ENCODE data around the gene FAM50B. TPM values are rescaled to one million over a fixed set of nuclear protein-coding genes. Genes with fewer than 3 reads are reported as not detected.
A peak's percentile ranks its signal among the peaks of the same experiment; 100 is the strongest.

Gene FAM50B
- total RNA-seq, 1 donor from 2014 or later: 3.8 TPM

DNA sequence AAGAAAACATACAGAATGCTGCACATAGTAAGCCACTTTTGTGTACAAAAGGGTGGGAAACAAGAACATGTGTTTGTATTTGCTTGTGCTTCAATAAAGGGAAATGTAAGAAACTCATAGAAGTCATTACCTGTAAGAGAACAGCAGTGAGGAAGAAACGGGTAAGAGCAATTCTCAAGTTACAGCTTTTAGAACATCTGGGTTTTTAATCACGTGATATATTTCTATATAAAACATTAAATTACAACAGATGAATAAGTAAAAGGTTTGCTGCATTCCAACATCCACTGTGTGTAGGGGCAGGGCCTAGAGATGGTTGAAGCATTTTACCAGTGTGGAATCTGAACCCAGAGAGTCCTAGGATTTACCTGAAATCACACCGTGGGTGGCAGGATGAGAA lies 36.6 kb upstream of the FAM50B start:
- H3K27ac Mint-ChIP-seq (ENCODE audit: unreplicated experiment): peak overlapping the region; percentile 20
- H3K36me3 Mint-ChIP-seq (ENCODE audit: low read depth, unreplicated experiment): no peaks in the 10 kb centered on the region
- H3K4me1 Mint-ChIP-seq (ENCODE audit: unreplicated experiment): peaks cover 38% of the 10 kb centered on the region
- no peak for DNase-seq (ENCODE audit: low spot score)
- no peak overlapping the region for H3K4me3 Mint-ChIP-seq (ENCODE audit: unreplicated experiment)
- H3K9me3 Mint-ChIP-seq (ENCODE audit: unreplicated experiment): no peaks in the 10 kb centered on the region
- TF ChIP-seq, protein P1, sequence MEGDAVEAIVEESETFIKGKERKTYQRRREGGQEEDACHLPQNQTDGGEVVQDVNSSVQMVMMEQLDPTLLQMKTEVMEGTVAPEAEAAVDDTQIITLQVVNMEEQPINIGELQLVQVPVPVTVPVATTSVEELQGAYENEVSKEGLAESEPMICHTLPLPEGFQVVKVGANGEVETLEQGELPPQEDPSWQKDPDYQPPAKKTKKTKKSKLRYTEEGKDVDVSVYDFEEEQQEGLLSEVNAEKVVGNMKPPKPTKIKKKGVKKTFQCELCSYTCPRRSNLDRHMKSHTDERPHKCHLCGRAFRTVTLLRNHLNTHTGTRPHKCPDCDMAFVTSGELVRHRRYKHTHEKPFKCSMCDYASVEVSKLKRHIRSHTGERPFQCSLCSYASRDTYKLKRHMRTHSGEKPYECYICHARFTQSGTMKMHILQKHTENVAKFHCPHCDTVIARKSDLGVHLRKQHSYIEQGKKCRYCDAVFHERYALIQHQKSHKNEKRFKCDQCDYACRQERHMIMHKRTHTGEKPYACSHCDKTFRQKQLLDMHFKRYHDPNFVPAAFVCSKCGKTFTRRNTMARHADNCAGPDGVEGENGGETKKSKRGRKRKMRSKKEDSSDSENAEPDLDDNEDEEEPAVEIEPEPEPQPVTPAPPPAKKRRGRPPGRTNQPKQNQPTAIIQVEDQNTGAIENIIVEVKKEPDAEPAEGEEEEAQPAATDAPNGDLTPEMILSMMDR (IDR thresholded peaks at IDR 0.05; ENCODE audit: unreplicated experiment): no peak
- peaks cover 1% of the 10 kb centered on the region for H3K27me3 Mint-ChIP-seq (ENCODE audit: unreplicated experiment)

DNA sequence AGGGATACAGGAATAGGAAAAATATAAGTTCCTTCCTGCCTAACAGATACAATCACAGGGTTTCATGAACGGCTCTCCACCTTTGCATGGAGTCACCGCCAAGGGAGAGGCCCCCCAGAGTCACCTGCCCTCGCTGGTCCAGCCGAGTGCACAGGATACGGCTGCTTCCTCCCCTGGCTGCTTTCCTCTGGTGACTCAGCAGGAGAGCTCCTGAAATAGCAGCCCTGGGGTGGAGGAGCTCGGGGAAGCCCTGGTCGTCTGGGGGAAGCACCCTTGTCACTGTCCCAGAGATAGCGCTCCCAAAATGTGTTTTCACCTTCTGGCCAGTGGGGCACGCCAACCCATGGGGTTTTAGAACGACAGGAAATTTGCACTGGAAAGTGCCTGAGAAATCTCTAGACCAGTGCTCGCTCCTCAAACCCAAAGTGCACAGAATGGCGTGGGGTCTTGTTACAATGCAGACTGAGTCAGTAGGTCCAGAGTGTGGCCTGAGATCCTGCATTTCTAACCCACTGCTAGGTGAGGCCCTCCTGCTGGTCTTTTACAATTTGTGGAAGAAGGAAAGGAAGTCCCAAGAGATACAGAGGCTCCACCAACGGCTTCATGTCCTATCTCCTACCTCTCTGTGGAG lies 35.9 kb upstream of the FAM50B start:
- H3K27ac Mint-ChIP-seq (ENCODE audit: unreplicated experiment): peak overlapping the region; percentile 94
- peaks cover 1% of the 10 kb centered on the region for H3K27me3 Mint-ChIP-seq (ENCODE audit: unreplicated experiment)
- H3K9me3 Mint-ChIP-seq (ENCODE audit: unreplicated experiment): no peaks in the 10 kb centered on the region
- TF ChIP-seq, protein P1 (IDR thresholded peaks at IDR 0.05; ENCODE audit: unreplicated experiment): no peak
- no peak overlapping the region for H3K4me3 Mint-ChIP-seq (ENCODE audit: unreplicated experiment)
- peaks cover 36% of the 10 kb centered on the region for H3K4me1 Mint-ChIP-seq (ENCODE audit: unreplicated experiment)
- DNase-seq (ENCODE audit: low spot score): peak; percentile 54
- H3K36me3 Mint-ChIP-seq (ENCODE audit: low read depth, unreplicated experiment): no peaks in the 10 kb centered on the region

DNA sequence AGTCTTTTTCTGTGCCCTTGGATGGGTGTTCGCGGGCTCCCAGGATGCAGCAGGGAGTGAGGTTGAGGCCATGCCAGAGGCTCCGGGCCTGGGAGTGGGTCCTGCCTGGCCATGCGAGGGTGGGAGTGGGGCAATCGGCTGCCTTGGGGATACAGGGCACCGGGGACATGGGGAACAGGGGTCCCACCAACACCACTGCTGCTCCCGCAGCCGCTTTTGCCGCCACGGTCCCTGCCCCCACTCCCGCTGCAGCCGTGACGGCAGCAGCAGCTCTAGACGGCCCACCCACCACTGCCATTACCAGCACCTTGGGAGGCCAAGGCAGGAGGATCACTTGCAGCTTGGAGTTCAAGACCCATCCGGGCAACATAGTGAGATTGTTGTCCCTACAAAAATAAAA lies 35.3 kb upstream of the FAM50B start:
- TF ChIP-seq, protein P1 (IDR thresholded peaks at IDR 0.05; ENCODE audit: unreplicated experiment): no peak
- peak overlapping the region; percentile 94 for H3K27ac Mint-ChIP-seq (ENCODE audit: unreplicated experiment)
- peaks cover 34% of the 10 kb centered on the region for H3K4me1 Mint-ChIP-seq (ENCODE audit: unreplicated experiment)
- no peak for DNase-seq (ENCODE audit: low spot score)
- H3K36me3 Mint-ChIP-seq (ENCODE audit: low read depth, unreplicated experiment): no peaks in the 10 kb centered on the region
- no peaks in the 10 kb centered on the region for H3K9me3 Mint-ChIP-seq (ENCODE audit: unreplicated experiment)
- H3K27me3 Mint-ChIP-seq (ENCODE audit: unreplicated experiment): peaks cover 1% of the 10 kb centered on the region
- no peak overlapping the region for H3K4me3 Mint-ChIP-seq (ENCODE audit: unreplicated experiment)

DNA sequence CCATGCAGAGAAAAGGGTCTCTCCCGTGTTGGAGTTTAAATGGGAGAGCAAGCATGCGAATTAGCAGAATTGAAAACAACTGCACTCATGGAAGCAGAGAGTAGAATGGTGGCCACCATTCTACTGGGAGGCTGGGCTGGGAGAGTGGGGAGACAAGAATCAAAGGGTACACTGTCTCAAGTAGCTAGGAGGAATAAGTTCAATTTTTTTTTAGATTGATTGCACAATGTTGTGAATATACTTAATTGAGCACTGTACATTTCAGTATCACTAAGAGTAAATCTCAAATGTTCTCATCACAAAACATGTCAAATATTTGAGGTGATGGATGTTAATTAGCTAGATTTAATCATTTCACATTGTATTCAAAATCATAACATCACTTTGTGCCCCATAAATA lies 34.6 kb upstream of the FAM50B start:
- no peak for DNase-seq (ENCODE audit: low spot score)
- Mint-ChIP-seq H3K4me3 (ENCODE audit: unreplicated experiment) (no peak overlapping the region), H3K27ac (ENCODE audit: unreplicated experiment) (peak overlapping the region; percentile 70), H3K4me1 (ENCODE audit: unreplicated experiment) (peaks cover 34% of the 10 kb centered on the region), H3K9me3 (ENCODE audit: unreplicated experiment) (no peaks in the 10 kb centered on the region), H3K36me3 (ENCODE audit: low read depth, unreplicated experiment) (no peaks in the 10 kb centered on the region), H3K27me3 (ENCODE audit: unreplicated experiment) (peaks cover 1% of the 10 kb centered on the region)
- TF ChIP-seq, protein P1 (IDR thresholded peaks at IDR 0.05; ENCODE audit: unreplicated experiment): no peak

DNA sequence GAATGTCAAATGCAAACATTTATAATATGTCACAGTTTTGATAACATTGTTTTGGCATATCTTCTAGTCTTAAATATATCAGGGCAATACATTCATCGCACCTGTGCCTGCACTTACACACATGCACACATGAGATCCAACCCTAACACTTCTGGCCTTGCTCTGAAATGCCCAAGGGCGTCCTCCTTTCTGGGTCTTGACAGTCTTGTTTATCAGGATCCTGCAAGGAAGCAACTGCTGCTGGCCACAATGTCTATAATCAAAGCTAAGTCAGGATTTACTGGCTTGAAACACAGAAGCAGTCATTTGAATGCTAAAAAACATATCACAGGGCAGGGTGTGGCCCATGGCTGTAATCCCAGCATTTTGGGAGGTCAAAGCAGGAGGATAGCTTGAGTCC lies 32.9 kb upstream of the FAM50B start:
- Mint-ChIP-seq H3K27ac (ENCODE audit: unreplicated experiment) (no peak overlapping the region), H3K27me3 (ENCODE audit: unreplicated experiment) (peaks cover 1% of the 10 kb centered on the region), H3K4me1 (ENCODE audit: unreplicated experiment) (peaks cover 27% of the 10 kb centered on the region), H3K9me3 (ENCODE audit: unreplicated experiment) (no peaks in the 10 kb centered on the region), H3K36me3 (ENCODE audit: low read depth, unreplicated experiment) (no peaks in the 10 kb centered on the region), H3K4me3 (ENCODE audit: unreplicated experiment) (no peak overlapping the region)
- TF ChIP-seq, protein P1 (IDR thresholded peaks at IDR 0.05; ENCODE audit: unreplicated experiment): no peak
- no peak for DNase-seq (ENCODE audit: low spot score)

Data from endothelial cell (in vitro differentiated cells).